GM13976 (cell line): Measurements from ENCODE around the gene MIS12.

Experiments
- DNase-seq: peaks from one replicate; pipeline ENCODE4 v3.0.0; 2012; ENCODE audit warnings: low spot score
- in situ Hi-C: fragments of 300-500 bp; cut with MboI; formaldehyde crosslinking; loops from one replicate; pipeline ENCODE4 v1.12.0; 2022; ENCODE audit warnings: low sequenced_read_pairs, mixed read lengths, inconsistent platforms; ENCODE audit not compliant: unreplicated experiment
- TF ChIP-seq, protein P1 (sequence below): IDR thresholded peaks from 2 replicates; pipeline ENCODE4 v1.5.1; 2012; ENCODE audit warnings: borderline replicate concordance, mild to moderate bottlenecking; ENCODE audit not compliant: insufficient read depth; ENCODE audit errors: extremely low read depth, missing control alignments, control extremely low read depth

The MIS12 gene

DNA sequence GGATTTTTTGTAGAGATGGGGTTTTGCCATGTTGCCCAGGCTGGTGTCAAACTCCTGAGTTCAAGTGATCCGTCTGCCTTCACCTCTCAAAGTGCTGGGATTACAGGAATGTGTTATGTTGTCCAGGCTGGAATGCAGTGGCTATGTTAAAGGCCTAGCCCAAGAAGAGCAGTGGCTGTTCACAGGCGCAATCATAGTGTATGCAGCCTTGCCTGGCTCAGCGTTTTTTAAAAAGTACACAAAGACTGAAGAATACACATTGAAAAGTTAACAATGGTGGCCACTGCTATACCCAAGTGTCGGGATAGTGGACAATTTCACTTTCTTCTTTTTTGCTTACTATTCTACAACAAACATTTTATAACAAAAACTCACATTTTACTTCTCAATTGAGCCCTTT lies 7.4 kb upstream of the MIS12 start:
- in situ Hi-C loops = no loop called here
- TF ChIP-seq, protein P1, sequence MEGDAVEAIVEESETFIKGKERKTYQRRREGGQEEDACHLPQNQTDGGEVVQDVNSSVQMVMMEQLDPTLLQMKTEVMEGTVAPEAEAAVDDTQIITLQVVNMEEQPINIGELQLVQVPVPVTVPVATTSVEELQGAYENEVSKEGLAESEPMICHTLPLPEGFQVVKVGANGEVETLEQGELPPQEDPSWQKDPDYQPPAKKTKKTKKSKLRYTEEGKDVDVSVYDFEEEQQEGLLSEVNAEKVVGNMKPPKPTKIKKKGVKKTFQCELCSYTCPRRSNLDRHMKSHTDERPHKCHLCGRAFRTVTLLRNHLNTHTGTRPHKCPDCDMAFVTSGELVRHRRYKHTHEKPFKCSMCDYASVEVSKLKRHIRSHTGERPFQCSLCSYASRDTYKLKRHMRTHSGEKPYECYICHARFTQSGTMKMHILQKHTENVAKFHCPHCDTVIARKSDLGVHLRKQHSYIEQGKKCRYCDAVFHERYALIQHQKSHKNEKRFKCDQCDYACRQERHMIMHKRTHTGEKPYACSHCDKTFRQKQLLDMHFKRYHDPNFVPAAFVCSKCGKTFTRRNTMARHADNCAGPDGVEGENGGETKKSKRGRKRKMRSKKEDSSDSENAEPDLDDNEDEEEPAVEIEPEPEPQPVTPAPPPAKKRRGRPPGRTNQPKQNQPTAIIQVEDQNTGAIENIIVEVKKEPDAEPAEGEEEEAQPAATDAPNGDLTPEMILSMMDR = no peak
- no peak for DNase-seq

DNA sequence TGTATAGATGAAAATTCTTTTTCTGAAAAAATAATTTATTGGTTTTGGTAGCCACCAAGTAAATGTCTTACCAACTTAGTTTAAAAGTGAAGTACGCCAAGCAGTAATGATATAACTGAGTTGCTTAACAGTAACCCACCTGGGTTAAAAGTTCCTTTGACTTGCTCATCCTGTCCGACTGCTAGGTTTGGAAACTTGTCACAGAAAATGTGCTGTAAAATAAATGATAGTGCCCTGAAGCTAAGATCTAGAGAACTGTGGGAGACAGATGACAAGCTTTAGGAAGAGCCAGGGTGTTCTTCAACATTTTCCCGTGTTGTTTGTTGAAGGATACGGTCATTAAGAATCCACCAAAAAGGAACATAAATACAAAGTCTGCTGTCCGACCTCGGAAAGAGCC lies 5.4 kb upstream of the MIS12 start:
- TF ChIP-seq, protein P1 = no peak
- no peak for DNase-seq
- in situ Hi-C loops = no loop called here

DNA sequence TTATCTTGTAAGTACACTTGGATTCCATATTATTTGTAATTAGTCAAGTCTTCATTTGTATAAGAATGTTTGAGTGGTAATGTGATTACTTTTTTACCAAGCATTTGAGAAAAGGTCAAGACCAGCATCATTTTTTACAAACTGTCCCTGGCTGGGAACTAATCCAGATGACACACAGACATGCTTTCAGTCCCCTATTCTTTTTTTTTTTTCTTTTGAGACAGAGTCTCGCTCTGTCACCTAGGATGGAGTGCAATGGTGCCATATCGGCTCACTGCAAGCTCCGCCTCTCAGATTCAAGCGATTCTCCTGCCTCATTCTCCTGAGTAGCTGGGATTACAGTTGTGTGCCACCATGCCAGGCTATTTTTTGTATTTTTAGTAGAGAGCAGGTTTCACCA lies 4.9 kb upstream of the MIS12 start:
- no peak for DNase-seq
- TF ChIP-seq, protein P1 = no peak
- in situ Hi-C loops = no loop called here

DNA sequence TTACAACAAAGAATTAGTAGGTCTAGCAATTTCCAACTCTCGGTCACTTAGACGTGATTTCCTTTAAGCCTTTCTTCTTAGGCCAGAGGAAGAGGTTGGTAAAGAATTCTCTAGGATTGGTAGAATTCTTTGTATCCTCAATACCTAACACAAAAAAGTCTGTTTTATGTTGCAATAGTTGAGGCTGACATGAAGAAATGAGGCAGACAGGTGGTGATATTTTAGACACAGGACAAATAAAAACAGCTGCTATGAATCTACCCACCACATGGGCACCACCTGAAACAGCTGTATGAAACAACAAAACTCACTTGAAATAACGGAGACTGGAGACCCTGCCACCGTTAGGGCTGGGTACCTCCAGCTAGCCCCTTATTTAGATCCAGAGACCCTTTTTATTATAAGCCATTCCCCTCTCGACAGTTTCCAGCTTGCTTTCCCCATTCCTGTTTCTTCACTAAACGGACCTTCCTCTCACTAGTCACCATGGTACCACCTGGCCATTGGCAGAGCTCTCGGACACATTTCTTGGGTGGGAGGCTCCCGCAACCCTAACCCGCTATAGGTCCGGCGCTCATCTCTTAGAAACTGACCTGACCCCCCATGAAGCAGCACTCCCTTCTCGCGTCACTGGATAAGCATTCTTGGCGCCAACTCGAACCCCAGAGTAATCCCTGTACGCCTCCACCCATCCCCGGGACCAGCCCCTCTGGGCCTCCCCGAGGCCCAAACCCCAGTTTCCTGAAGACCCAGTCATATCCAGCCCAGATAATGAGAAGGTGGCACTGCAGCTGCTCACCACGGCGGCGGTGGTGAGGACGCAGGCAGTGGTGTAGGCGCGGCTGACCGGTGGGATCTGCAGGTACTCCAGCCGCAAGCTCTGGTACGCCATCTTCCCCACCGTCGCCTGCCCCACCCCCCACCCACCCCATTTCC lies 828 bp upstream of the MIS12 start, which contains the start of gene DERL2:
DERL2 (minus strand) TSS at position 909 of the 936 bp plus-strand sequence; CDS start at position 892, 17 bp downstream.
- DNase-seq = no peak
- in situ Hi-C loops = no loop called here
- TF ChIP-seq, protein P1 = no peak

DNA sequence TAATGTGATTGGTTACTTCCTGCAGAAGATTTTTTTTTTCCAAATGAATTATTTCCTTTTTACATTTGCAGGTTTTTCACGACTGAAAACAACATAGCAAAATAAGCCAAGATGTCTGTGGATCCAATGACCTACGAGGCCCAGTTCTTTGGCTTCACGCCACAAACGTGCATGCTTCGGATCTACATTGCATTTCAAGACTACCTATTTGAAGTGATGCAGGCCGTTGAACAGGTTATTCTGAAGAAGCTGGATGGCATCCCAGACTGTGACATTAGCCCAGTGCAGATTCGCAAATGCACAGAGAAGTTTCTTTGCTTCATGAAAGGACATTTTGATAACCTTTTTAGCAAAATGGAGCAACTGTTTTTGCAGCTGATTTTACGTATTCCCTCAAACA lies 2.4 kb downstream of the MIS12 start:
- DNase-seq = no peak
- TF ChIP-seq, protein P1 = no peak
- in situ Hi-C loops = no loop called here

DNA sequence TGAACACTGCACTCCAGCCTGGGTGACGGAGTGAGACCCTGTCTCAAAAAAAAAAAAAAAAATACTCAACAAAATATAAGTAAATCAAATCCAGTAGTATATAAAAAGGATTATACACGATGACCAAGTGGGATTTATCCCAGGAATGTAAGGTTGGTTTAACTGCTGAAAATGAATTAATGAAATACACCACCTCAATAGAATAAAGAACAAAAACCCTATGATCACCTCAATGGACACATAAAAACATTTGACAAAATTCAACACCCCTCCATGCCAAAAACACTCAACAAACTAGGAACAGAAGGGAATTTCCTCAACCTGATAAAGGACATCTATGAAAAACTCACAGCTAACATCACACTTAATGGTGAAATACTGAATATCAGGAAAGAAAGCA lies 6.6 kb downstream of the MIS12 start:
- in situ Hi-C loops = no loop called here
- TF ChIP-seq, protein P1 = no peak
- DNase-seq = no peak
